Measurements from ENCODE around the gene TENT5C. TPM values are rescaled to one million over a fixed set of nuclear protein-coding genes. Genes with fewer than 3 reads are reported as not detected.

TENT5C gene
- total and polyA plus RNA-seq, 2 of the 8 experiments (the other 6 are each of a cell fraction or from before 2014, with no cell fraction given), result 0.38 to 0.99 TPM

DNA sequence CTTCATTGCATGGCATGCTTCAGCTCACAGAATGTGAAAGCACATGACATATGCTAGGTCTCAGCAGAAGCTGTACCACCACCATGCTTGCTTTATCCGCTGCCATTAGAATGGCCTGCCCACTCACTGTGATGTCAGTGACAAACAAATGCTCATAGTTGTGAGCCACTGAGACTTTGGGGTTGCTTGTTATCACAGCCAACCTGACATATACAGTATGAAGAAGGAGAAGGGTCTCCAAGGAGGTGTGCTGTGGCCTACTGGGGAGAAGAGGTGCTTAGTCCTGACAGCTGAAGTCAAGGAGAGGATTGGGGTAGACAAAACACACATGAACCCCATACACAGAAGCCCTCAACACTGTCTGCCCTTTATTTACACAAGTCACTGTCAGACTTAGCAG, 19.5 kb upstream of the TENT5C start:
- Histone ChIP-seq H2BK20ac (ENCODE audit: low read length) (no peak overlapping the region), H3K4ac (replicated peaks; ENCODE audit: insufficient read length, low read depth, low read length) (no peak overlapping the region), H3K56ac (replicated peaks; ENCODE audit: insufficient read length, low read depth, low read length) (no peak overlapping the region), H2AK5ac (ENCODE audit: low read depth, low read length) (no peak overlapping the region), H4K8ac (ENCODE audit: extremely low read depth, insufficient read depth, low read length) (no peak overlapping the region), H3K4me2 (ENCODE audit: insufficient read depth in 1 of 2, low read depth in 2 of 2, low read length in 2 of 2) (no peak overlapping the region), H3K9me3 (ENCODE audit: insufficient read depth in 2 of 2, low read depth in 1 of 2, low read length in 1 of 2) (no peaks in the 10 kb centered on the region), H4K5ac (ENCODE audit: insufficient read length, low read depth, low read length) (no peak overlapping the region), H3K23me2 (ENCODE audit: low read depth, low read length) (peaks cover 2% of the 10 kb centered on the region; the same call in 1 of the 2 replicates), H2BK15ac (ENCODE audit: low read length) (no peak overlapping the region), H3K9ac (replicated peaks in 1 of 4; ENCODE audit: extremely low read depth in 1 of 4, low read depth in 3 of 4, low read length in 3 of 4) (no peak overlapping the region), H4K20me1 (replicated peaks in 1 of 2; ENCODE audit: control insufficient read depth in 1 of 2, insufficient read depth in 2 of 2, low read length in 2 of 2) (no peaks in the 10 kb centered on the region), H4K91ac (replicated peaks; ENCODE audit: insufficient read length, low read length) (no peak overlapping the region), H3K79me1 (ENCODE audit: low read depth, low read length) (no peaks in the 10 kb centered on the region), H2BK5ac (ENCODE audit: low read depth, low read length) (no peak overlapping the region), H3K14ac (ENCODE audit: insufficient read length) (no peak overlapping the region), H3K18ac (ENCODE audit: extremely low read depth, low read length) (no peak overlapping the region), H3K4me1 (replicated peaks in 1 of 4; ENCODE audit: control insufficient read depth in 3 of 4, insufficient read depth in 4 of 4, low read length in 3 of 4) (peaks cover 0 to 2% (median 0%) of the 10 kb centered on the region in 4 experiments; a peak in 1 of 7 replicates), H3K23ac (ENCODE audit: insufficient read length) (no peak overlapping the region), H2BK120ac (replicated peaks; ENCODE audit: low read depth, low read length) (no peak overlapping the region), H3K79me2 (ENCODE audit: control insufficient read depth in 1 of 2, insufficient read depth in 2 of 2, low read length in 2 of 2) (no peaks in the 10 kb centered on the region; a peak in 1 of 4 replicates), H2BK12ac (ENCODE audit: low read depth, low read length) (no peak overlapping the region), H3K27ac (ENCODE audit: low read depth, low read length) (no peak overlapping the region), H3K4me3 (ENCODE audit: extremely low read depth in 1 of 4, insufficient read depth in 2 of 4, low read depth in 3 of 4, low read length in 4 of 4) (no peak overlapping the region), H3K27me3 (replicated peaks in 1 of 4; ENCODE audit: control insufficient read depth in 3 of 4, extremely low read depth in 1 of 4, insufficient read depth in 3 of 4, low read length in 3 of 4) (no peaks in the 10 kb centered on the region), H3K36me3 (ENCODE audit: control insufficient read depth in 2 of 4, insufficient read depth in 4 of 4, low read length in 3 of 4) (no peaks in the 10 kb centered on the region), H2AFZ (ENCODE audit: low read length) (no peak overlapping the region)
- 92% methylated on average over 1 of the region's 1 CpG; no CpG with 5 or more reads in 1 of the 2 experiments for WGBS, 2 experiments (ENCODE audit: extremely low coverage in 1 of 2, insufficient coverage in 1 of 2, insufficient read length in 1 of 2, insufficient replicate concordance in 2 of 2, low coverage in 1 of 2, low lambda C conversion rate in 2 of 2, missing lambda C conversion rate in 1 of 2)
- FAIRE-seq (no peak), DNase-seq (ENCODE audit: low read depth in 1 of 2, low spot score in 2 of 2) (no peak)
- no peak for TF ChIP-seq CREB1 (IDR thresholded peaks at IDR 0.05)
- TF ChIP-seq HDAC6 (IDR thresholded peaks at IDR 0.05; ENCODE audit: low read depth, low read length), result no peak
- no peak for TF ChIP-seq GABPA (IDR thresholded peaks at IDR 0.05; ENCODE audit: borderline replicate concordance, insufficient read depth, low read length)
- TF ChIP-seq, protein P1, sequence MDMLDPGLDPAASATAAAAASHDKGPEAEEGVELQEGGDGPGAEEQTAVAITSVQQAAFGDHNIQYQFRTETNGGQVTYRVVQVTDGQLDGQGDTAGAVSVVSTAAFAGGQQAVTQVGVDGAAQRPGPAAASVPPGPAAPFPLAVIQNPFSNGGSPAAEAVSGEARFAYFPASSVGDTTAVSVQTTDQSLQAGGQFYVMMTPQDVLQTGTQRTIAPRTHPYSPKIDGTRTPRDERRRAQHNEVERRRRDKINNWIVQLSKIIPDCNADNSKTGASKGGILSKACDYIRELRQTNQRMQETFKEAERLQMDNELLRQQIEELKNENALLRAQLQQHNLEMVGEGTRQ (IDR thresholded peaks at IDR 0.05; ENCODE audit: low read length), result no peak
- TF ChIP-seq KDM4A (IDR thresholded peaks at IDR 0.05; ENCODE audit: low read depth, low read length, severe bottlenecking), result no peak
- no peak for TF ChIP-seq FOSL1 (IDR thresholded peaks at IDR 0.05; ENCODE audit: insufficient read depth, low read depth, low read length)
- CTCF ChIA-PET (ENCODE audit: partially characterized antibody), result interaction anchor here (0.7 to 1.7 kb wide), 2 partner anchors 18 to 45 kb away, joined by 3 read pairs; no protein-coding TSS in a partner anchor
- POLR2A ChIA-PET (ENCODE audit: partially characterized antibody), result interaction anchor here (1.2 kb wide), 1 partner anchor 20 kb away, joined by 6 read pairs; no protein-coding TSS in a partner anchor
